GM12891 (cell line): ENCODE results near the gene PIGQ.

Source experiments
- PAX5 ChIP-seq: IDR thresholded peaks from 2 replicates; pipeline ENCODE4 v1.6.1; 2011; ENCODE audit warnings: low read length, moderate library complexity, mild to moderate bottlenecking; ENCODE audit not compliant: insufficient read depth, severe bottlenecking
- POLR2A ChIP-seq: IDR thresholded peaks from 2 replicates; pipeline ENCODE4 v1.6.1; 2011; ENCODE audit warnings: low read depth, low read length, control low read depth
- POLR2AphosphoS5 ChIP-seq: IDR thresholded peaks from 2 replicates; pipeline ENCODE4 v1.6.1; 2011; ENCODE audit warnings: low read depth, low read length, control low read depth
- POU2F2 ChIP-seq: IDR thresholded peaks from 2 replicates; pipeline ENCODE4 v1.6.1; 2011; ENCODE audit warnings: low read depth, mild to moderate bottlenecking, control low read depth, low read length, moderate library complexity
- SPI1 ChIP-seq: IDR thresholded peaks from 2 replicates; pipeline ENCODE4 v1.6.1; 2011; ENCODE audit warnings: low read depth, low read length, control low read depth
- TAF1 ChIP-seq: IDR thresholded peaks from 2 replicates; pipeline ENCODE4 v1.6.1; 2011; ENCODE audit warnings: low read depth, low read length, control low read depth

DNA sequence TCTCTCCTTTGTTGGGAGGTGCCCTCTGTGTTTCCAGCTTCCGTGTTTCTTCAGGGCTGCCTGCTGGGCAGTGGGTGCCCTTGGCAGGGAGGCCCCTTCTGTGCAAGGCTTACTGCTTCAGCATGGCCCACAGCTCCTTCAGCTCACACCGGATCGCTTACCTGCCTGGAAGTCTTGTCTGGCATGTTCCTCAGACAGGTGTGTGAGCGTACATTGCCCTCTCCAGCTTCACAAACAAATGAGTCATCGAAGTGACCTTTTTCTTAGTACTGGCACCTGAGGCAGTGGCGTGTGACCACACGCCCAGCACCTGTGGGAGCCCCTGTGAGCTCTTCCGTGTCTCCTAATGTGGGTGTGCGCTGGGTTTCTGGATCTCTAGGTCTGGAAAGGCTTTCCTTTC lies 23.6 kb downstream of the PIGQ start:
- no peak for TF ChIP-seq POLR2A
- TF ChIP-seq SPI1: no peak
- TF ChIP-seq POLR2AphosphoS5: no peak
- no peak for TF ChIP-seq TAF1
- TF ChIP-seq PAX5: no peak
- TF ChIP-seq POU2F2: no peak
